Neural cell (in vitro differentiated cells): ENCODE data around the gene CDH5.

Source experiments
- CTCF ChIP-seq: fragments of 450-650 bp; IDR thresholded peaks from 2 replicates; pipeline ENCODE4 v1.5.1; 2014; ENCODE audit warnings: antibody characterized with exemption, mild to moderate bottlenecking, moderate library complexity; ENCODE audit not compliant: poor library complexity, severe bottlenecking
- MXI1 ChIP-seq: fragments of 450-650 bp; conservative IDR thresholded peaks from 2 replicates; pipeline ENCODE4 v1.6.1; 2014; ENCODE audit warnings: antibody characterized with exemption, mild to moderate bottlenecking; ENCODE audit not compliant: poor library complexity, severe bottlenecking
- POLR2AphosphoS5 ChIP-seq: IDR thresholded peaks from 2 replicates; pipeline ENCODE4 v1.6.1; 2012
- RAD21 ChIP-seq: fragments of 450-650 bp; conservative IDR thresholded peaks from 2 replicates; pipeline ENCODE4 v1.6.1; 2014; ENCODE audit warnings: antibody characterized with exemption, mild to moderate bottlenecking, moderate library complexity

GRCh38 chr16:66444049-66444481 is 77.6 kb downstream of the CDH5 start:
- TF ChIP-seq MXI1 (no peak), CTCF (no peak), RAD21 (no peak), POLR2AphosphoS5 (no peak)
